NCI-H2227 (cell line): ENCODE data around the gene CDK9.
A peak's percentile ranks its signal among the peaks of the same experiment; 100 is the strongest.
"Not testable (repeated sequence)": the region's sequence is repeated elsewhere in the genome, so short reads cannot be mapped to it uniquely, and the experiment has no call there.

ENCODE experiments used
- DNase-seq: peaks from one replicate; lab custom pipeline; 2025; ENCODE audit not compliant: unreplicated experiment; lab: John Stamatoyannopoulos, UW

The CDK9 gene

GRCh38 chr9:127785933-127786772 is at the start of gene CDK9:
TSS of gene CDK9 (plus strand) at chr9:127786034. CDS start at chr9:127786149, 115 bp downstream.
- DNase-seq: peak; percentile 90

GRCh38 chr9:127738666-127739065 is 47.2 kb upstream of the CDK9 start:
- DNase-seq: no peak

- DNase-seq: no peak
Measured at GRCh38 chr9:127739614-127740330, 46.1 kb upstream of the CDK9 start.

- DNase-seq: no peak
Measured at GRCh38 chr9:127741831-127742434, 43.9 kb upstream of the CDK9 start.

- no peak for DNase-seq
Measured at GRCh38 chr9:127742435-127743088, 43.3 kb upstream of the CDK9 start.

GRCh38 chr9:127744398-127745110 is 41.3 kb upstream of the CDK9 start:
- no peak for DNase-seq

GRCh38 chr9:127746959-127747569 is 38.8 kb upstream of the CDK9 start:
- no peak for DNase-seq

GRCh38 chr9:127749090-127749787 is 36.6 kb upstream of the CDK9 start:
- no peak for DNase-seq

- DNase-seq: no peak
Measured at GRCh38 chr9:127751269-127752054, 34.4 kb upstream of the CDK9 start.

GRCh38 chr9:127753148-127753547 is 32.7 kb upstream of the CDK9 start:
- DNase-seq: no peak

- DNase-seq: no peak
Measured at GRCh38 chr9:127753622-127754021, 32.2 kb upstream of the CDK9 start.

- peak; percentile 88 for DNase-seq
Measured at GRCh38 chr9:127754099-127755060, 31.5 kb upstream of the CDK9 start.

GRCh38 chr9:127755061-127756060 is 30.5 kb upstream of the CDK9 start:
- peak; percentile 83 for DNase-seq

GRCh38 chr9:127756233-127756632 is 29.6 kb upstream of the CDK9 start:
- no peak for DNase-seq

GRCh38 chr9:127756776-127757175 is 29.1 kb upstream of the CDK9 start:
- not testable (repeated sequence) for DNase-seq

GRCh38 chr9:127758843-127759242 is 27.0 kb upstream of the CDK9 start:
- no peak for DNase-seq
